ENCODE results near the gene NR1I3.

The NR1I3 gene

GRCh38 chr1:161218301-161219077 lies 19.5 kb downstream of the NR1I3 start:
- no peak for DNase-seq (ENCODE audit: low spot score)

GRCh38 chr1:161217831-161218230 lies 20.2 kb downstream of the NR1I3 start:
- no peak for DNase-seq (ENCODE audit: low spot score)

- no peak for DNase-seq (ENCODE audit: low spot score)
Observed at GRCh38 chr1:161216945-161217712, 20.9 kb downstream of the NR1I3 start.

- no peak for DNase-seq (ENCODE audit: low spot score)
Observed at GRCh38 chr1:161215076-161215475, 22.9 kb downstream of the NR1I3 start, which contains the start of gene FCER1G. TSS of gene FCER1G (plus strand) at chr1:161215295. CDS start at chr1:161215322, 27 bp downstream.

- DNase-seq (ENCODE audit: low spot score) = no peak
Observed at GRCh38 chr1:161214369-161214768, 23.6 kb downstream of the NR1I3 start.

GRCh38 chr1:161209790-161210409 lies 28.1 kb downstream of the NR1I3 start:
- peak; percentile 72 for DNase-seq (ENCODE audit: low spot score)

- no peak for DNase-seq (ENCODE audit: low spot score)
Observed at GRCh38 chr1:161207173-161207572, 30.8 kb downstream of the NR1I3 start.

- no peak for DNase-seq (ENCODE audit: low spot score)
Observed at GRCh38 chr1:161206411-161207140, 31.4 kb downstream of the NR1I3 start.

- DNase-seq (ENCODE audit: low spot score) = peak; percentile 99
Observed at GRCh38 chr1:161201836-161202712, 35.9 kb downstream of the NR1I3 start, which contains the start of gene NDUFS2. TSS of gene NDUFS2 (plus strand) at chr1:161202367. CDS start at chr1:161202386, 19 bp downstream.

- no peak for DNase-seq (ENCODE audit: low spot score)
Observed at GRCh38 chr1:161200992-161201835, 36.8 kb downstream of the NR1I3 start.

GRCh38 chr1:161200421-161200991 lies 37.5 kb downstream of the NR1I3 start:
- DNase-seq (ENCODE audit: low spot score) = no peak

GRCh38 chr1:161199506-161200139 lies 38.4 kb downstream of the NR1I3 start:
- no peak for DNase-seq (ENCODE audit: low spot score)

GRCh38 chr1:161198897-161199431 lies 39.0 kb downstream of the NR1I3 start, which contains the start of gene ADAMTS4:
TSS of gene ADAMTS4 (minus strand) at chr1:161199054. CDS start at chr1:161198627, 427 bp downstream.
- no peak for DNase-seq (ENCODE audit: low spot score)

GRCh38 chr1:161198194-161198896 lies 39.7 kb downstream of the NR1I3 start:
- DNase-seq (ENCODE audit: low spot score) = no peak

- no peak for DNase-seq (ENCODE audit: low spot score)
Observed at GRCh38 chr1:161197560-161198193, 40.3 kb downstream of the NR1I3 start.

- DNase-seq (ENCODE audit: low spot score) = no peak
Observed at GRCh38 chr1:161196521-161197451, 41.2 kb downstream of the NR1I3 start.
